Fibroblast of lung (primary cell): ENCODE measurements around the gene TMEM33. TPM values are rescaled to one million over a fixed set of nuclear protein-coding genes. Genes with fewer than 3 reads are reported as not detected.

Experiments used
- DNase-seq, 2 donors: peaks; one replicate each; pipeline versions ENCODE4 v3.0.0 to v3.0.0-alpha.2; 2010; ENCODE audit warnings: low read depth in 2 of 2
- H2AFZ ChIP-seq: 2 replicates; pipeline ENCODE4 v1.5.1; 2012; ENCODE audit warnings: low read length, control low read depth, inconsistent platforms
- H3K27ac ChIP-seq: 2 replicates; pipeline ENCODE4 v1.5.1; 2011; ENCODE audit warnings: low read length, control low read depth; ENCODE audit not compliant: insufficient read depth
- H3K27me3 ChIP-seq: 2 replicates; pipeline ENCODE4 v1.5.1; 2011; ENCODE audit warnings: mild to moderate bottlenecking, low read length; ENCODE audit not compliant: control insufficient read depth, insufficient read depth
- H3K36me3 ChIP-seq: 2 replicates; pipeline ENCODE4 v1.5.1; 2011; ENCODE audit warnings: low read length; ENCODE audit not compliant: control insufficient read depth, insufficient read depth
- H3K4me1 ChIP-seq: 2 replicates; pipeline ENCODE4 v1.5.1; 2011; ENCODE audit warnings: low read length; ENCODE audit not compliant: control insufficient read depth, insufficient read depth; ENCODE audit errors: extremely low read depth
- H3K4me2 ChIP-seq: 2 replicates; pipeline ENCODE4 v1.5.1; 2011; ENCODE audit warnings: low read length, control low read depth; ENCODE audit not compliant: insufficient read depth; ENCODE audit errors: extremely low read depth
- H3K4me3 ChIP-seq, 4 experiments: fragments of 200-600 bp in 1 of 4; sonication (generic) in 1 of 4; replicated peaks in 1 of 4; 2 replicates each; pipeline ENCODE4 v1.5.1; 2011 to 2016; ENCODE audit warnings: low read length in 4 of 4, low read depth in 3 of 4, mild to moderate bottlenecking in 3 of 4, control low read depth in 2 of 4, inconsistent platforms in 1 of 4, mixed read lengths in 1 of 4; ENCODE audit not compliant: insufficient read depth in 1 of 4; ENCODE audit errors: control extremely low read depth in 1 of 4
- H3K79me2 ChIP-seq: 2 replicates; pipeline ENCODE4 v1.5.1; 2012; ENCODE audit warnings: mild to moderate bottlenecking, low read length, inconsistent platforms; ENCODE audit not compliant: control insufficient read depth, insufficient read depth
- H3K9ac ChIP-seq: 2 replicates; pipeline ENCODE4 v1.5.1; 2011; ENCODE audit warnings: mild to moderate bottlenecking, low read length, control low read depth; ENCODE audit not compliant: insufficient read depth
- H3K9me3 ChIP-seq: 2 replicates; pipeline ENCODE4 v1.5.1; 2012; ENCODE audit warnings: low read depth, low read length; ENCODE audit not compliant: control insufficient read depth, insufficient read depth
- H4K20me1 ChIP-seq: 2 replicates; pipeline ENCODE4 v1.5.1; 2011; ENCODE audit warnings: low read length; ENCODE audit not compliant: control insufficient read depth, insufficient read depth; ENCODE audit errors: extremely low read depth
- CTCF ChIP-seq, 2 donors: IDR thresholded peaks in 1 of 2; conservative IDR thresholded peaks in 1 of 2; 1 replicate in 1 of 2; 2 replicates in 1 of 2; pipeline ENCODE4 v1.5.1; 2011 to 2012; ENCODE audit warnings: low read length in 2 of 2, control low read depth in 1 of 2, inconsistent platforms in 1 of 2, low read depth in 1 of 2, mild to moderate bottlenecking in 1 of 2
- EZH2 ChIP-seq: IDR thresholded peaks from 2 replicates; pipeline ENCODE4 v1.5.1; 2012; ENCODE audit warnings: low read length, control low read depth, mild to moderate bottlenecking; ENCODE audit errors: missing control alignments
- polyA plus RNA-seq, 2 donors: library from polyadenylated mRNA; depleted of rRNA in 1 of 2; stranded (reverse) in 1 of 2; unstranded in 1 of 2; fragments of >200 nt; gene quantifications; 2 replicates each; pipeline ENCODE4 v1.2.1, GENCODE V29; 2011 to 2012; ENCODE audit warnings: missing spikeins in 1 of 2
- total RNA-seq: library from RNA; depleted of rRNA; stranded (reverse); fragments of >200 nt; gene quantifications from 2 replicates; pipeline ENCODE4 v1.2.1, GENCODE V29; 2014

TMEM33 gene
- total and polyA plus RNA-seq, 2 donors (not counting 1 experiment from before 2014, with no cell fraction given) = 39.0 to 39.3 TPM

DNA sequence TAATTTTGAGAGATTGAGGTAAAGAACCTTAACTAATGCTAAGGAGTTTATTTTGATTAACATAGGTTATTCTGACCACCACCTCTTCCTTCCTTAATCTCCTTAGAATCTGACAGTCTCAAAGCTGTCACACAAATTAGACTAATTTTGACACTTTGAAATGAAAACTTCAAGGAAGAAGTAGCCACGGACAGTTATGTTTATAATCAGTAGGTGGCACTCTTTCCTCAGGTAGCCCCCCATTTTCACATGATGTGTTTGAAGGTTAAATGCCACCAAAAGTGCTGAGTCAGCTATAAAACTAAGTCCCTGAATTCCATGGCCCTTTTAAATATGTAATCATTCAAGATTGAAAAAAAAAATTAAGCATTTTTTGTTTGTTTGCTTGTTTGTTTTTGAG is 22.4 kb downstream of the TMEM33 start:
- no peak overlapping the region for H3K4me2 ChIP-seq
- no peaks in the 10 kb centered on the region for H4K20me1 ChIP-seq
- H3K4me1 ChIP-seq = no peaks in the 10 kb centered on the region
- DNase-seq = peak in 1 of 2 donors; percentile 17
- TF ChIP-seq EZH2 (no peak), CTCF (conservative IDR thresholded peaks at IDR 0.05 in 1 of 2, IDR thresholded peaks at IDR 0.05 in 1 of 2; ENCODE audit: low read depth in 1 of 2, low read length in 2 of 2) (peak in 1 of 2 donors; percentile 30)
- H3K9ac ChIP-seq = no peak overlapping the region
- no peaks in the 10 kb centered on the region for H3K9me3 ChIP-seq
- peaks cover 3% of the 10 kb centered on the region for H3K36me3 ChIP-seq
- no peak overlapping the region for H2AFZ ChIP-seq
- no peaks in the 10 kb centered on the region for H3K27me3 ChIP-seq
- no peak overlapping the region for H3K4me3 ChIP-seq
- H3K79me2 ChIP-seq = no peaks in the 10 kb centered on the region
- H3K27ac ChIP-seq = no peak overlapping the region

- peak; percentile 14 to 38 for DNase-seq
- Histone ChIP-seq H3K79me2 (no peaks in the 10 kb centered on the region), H3K27me3 (no peaks in the 10 kb centered on the region), H3K4me3 (no peak overlapping the region), H3K27ac (no peak overlapping the region), H4K20me1 (no peaks in the 10 kb centered on the region), H3K9ac (no peak overlapping the region), H3K36me3 (no peaks in the 10 kb centered on the region), H3K4me1 (no peaks in the 10 kb centered on the region), H3K4me2 (no peak overlapping the region), H3K9me3 (no peaks in the 10 kb centered on the region), H2AFZ (no peak overlapping the region)
- TF ChIP-seq EZH2 = no peak
- TF ChIP-seq CTCF (conservative IDR thresholded peaks at IDR 0.05 in 1 of 2, IDR thresholded peaks at IDR 0.05 in 1 of 2; ENCODE audit: low read depth in 1 of 2, low read length in 2 of 2) = peak; percentile 6 to 37
Observed at GRCh38 chr4:41963105-41963504, 27.9 kb downstream of the TMEM33 start.

- Histone ChIP-seq H3K4me2 (no peak overlapping the region), H3K4me3 (no peak overlapping the region), H3K36me3 (no peaks in the 10 kb centered on the region), H3K27ac (no peak overlapping the region), H3K9me3 (no peaks in the 10 kb centered on the region), H3K79me2 (no peaks in the 10 kb centered on the region), H2AFZ (no peak overlapping the region), H3K27me3 (no peaks in the 10 kb centered on the region), H4K20me1 (no peaks in the 10 kb centered on the region), H3K9ac (no peak overlapping the region), H3K4me1 (no peaks in the 10 kb centered on the region)
- TF ChIP-seq EZH2 (no peak), CTCF (conservative IDR thresholded peaks at IDR 0.05 in 1 of 2, IDR thresholded peaks at IDR 0.05 in 1 of 2; ENCODE audit: low read depth in 1 of 2, low read length in 2 of 2) (no peak)
- no peak for DNase-seq
Observed at GRCh38 chr4:41964401-41964800, 29.2 kb downstream of the TMEM33 start.
